Measurements from ENCODE around the gene BAIAP2.
"Not testable (repeated sequence)": the region's sequence is repeated elsewhere in the genome, so short reads cannot be mapped to it uniquely, and the experiment has no call there.

Gene BAIAP2

GRCh38 chr17:81002409-81003361, 32.3 kb upstream of the BAIAP2 start:
- DNase-seq: no peak

- no peak for DNase-seq
Measured at GRCh38 chr17:81003711-81004475, 31.1 kb upstream of the BAIAP2 start.

- no peak for DNase-seq
Measured at GRCh38 chr17:81006891-81007290, 28.1 kb upstream of the BAIAP2 start.

DNA sequence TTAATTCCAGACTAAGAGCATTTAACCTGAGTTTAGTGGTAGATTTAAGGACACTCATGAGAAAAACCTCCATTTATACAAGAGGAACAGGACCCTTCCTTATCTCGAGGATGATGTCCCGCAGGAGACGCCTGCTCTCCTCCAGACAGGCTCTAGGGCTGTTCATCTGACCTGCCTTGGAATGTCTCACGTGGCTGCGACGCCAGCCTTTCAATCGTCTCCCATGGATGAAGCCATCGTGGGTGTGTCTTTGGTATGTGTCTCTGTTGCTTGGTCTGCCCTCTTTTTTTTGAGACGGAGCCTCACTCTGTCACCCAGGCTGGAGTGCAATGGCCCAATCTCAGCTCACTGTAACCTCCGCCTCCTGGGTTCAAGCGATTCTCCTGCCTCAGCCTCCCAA, 26.8 kb upstream of the BAIAP2 start:
- DNase-seq: no peak

DNA sequence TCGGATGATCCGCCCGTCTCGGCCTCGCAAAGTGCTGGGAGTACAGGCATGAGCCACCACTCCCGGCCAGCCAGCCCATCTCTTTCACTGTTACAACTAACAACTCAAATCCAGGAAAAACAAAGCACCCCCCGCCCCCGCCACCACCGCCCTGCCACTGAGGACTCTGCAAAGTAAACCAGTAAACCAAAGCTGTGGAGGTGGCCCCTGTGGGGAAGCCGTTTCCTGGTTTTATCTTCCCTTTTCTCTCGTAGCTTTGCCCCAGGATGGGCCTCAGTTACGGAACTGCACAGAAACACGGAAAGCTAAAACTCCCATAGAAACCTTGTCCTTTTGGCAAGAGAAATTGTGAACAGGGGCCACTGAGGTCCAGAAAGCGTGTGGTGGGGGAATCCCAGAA, 25.8 kb upstream of the BAIAP2 start:
- no peak for DNase-seq

DNA sequence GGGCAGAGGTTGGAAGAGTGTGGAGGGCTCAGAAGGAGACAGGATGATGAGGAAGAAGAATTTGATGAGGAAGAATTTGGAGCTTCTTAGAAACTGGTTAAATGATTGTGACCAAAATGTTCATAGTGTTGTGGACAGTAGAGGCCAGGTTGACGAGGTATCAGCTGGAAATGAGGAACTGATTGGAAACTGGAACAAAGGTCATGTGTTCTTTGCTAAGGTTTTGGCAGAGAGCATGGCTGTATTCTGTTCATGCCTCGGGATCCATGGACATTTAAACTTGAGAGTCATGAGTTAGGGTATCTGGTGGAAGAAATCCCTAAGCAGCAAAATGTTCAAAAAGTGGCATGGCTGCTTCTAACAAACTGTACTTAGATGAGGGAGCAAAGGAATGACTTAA, 24.0 kb upstream of the BAIAP2 start:
- no peak for DNase-seq

GRCh38 chr17:81011951-81012350, 23.0 kb upstream of the BAIAP2 start:
- DNase-seq: no peak

GRCh38 chr17:81012574-81013447, 22.1 kb upstream of the BAIAP2 start:
- no peak for DNase-seq

- DNase-seq: no peak
Measured at GRCh38 chr17:81013642-81014041, 21.3 kb upstream of the BAIAP2 start.

- no peak for DNase-seq
Measured at GRCh38 chr17:81015136-81015535, 19.8 kb upstream of the BAIAP2 start.

DNA sequence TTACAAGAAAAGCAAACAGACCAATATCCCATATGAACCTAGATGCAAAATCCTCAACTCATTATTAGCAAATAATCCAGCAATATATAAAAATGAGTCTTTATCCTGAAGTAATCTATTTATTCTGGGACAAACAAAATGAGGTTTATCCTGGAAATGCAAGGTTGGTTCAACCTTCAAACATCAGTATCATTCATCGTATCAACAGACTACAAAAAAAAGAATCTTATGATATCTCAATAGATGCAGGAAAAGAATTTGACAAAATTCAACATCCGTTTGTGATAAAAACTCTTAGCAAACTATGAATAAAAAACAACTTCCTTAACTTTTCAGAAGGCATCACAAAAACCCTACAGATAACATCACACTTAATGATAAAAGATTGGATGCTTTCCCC, 18.4 kb upstream of the BAIAP2 start:
- DNase-seq: no peak

DNA sequence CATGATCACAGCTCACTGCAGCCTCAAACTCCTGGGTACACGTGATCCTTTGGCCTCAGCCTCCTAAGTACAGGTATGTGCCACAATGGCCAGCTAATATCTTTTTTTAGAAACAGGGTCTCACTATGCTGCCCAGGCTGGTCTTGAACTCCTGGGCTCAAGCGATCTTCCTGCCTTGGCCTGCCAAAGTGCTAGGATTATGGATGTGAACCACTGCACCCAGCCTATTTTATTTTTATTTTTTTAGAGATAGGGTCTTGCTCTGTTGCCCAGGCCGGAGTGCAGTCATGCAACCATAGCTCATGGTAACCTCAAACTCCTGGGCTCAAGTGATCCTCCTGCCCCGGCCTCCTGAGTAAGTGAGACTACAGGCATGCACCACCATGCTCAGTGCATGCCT, 17.6 kb upstream of the BAIAP2 start:
- DNase-seq: not testable (repeated sequence)

- peak; percentile 99 for DNase-seq
Measured at GRCh38 chr17:81018044-81018802, 16.7 kb upstream of the BAIAP2 start.

DNA sequence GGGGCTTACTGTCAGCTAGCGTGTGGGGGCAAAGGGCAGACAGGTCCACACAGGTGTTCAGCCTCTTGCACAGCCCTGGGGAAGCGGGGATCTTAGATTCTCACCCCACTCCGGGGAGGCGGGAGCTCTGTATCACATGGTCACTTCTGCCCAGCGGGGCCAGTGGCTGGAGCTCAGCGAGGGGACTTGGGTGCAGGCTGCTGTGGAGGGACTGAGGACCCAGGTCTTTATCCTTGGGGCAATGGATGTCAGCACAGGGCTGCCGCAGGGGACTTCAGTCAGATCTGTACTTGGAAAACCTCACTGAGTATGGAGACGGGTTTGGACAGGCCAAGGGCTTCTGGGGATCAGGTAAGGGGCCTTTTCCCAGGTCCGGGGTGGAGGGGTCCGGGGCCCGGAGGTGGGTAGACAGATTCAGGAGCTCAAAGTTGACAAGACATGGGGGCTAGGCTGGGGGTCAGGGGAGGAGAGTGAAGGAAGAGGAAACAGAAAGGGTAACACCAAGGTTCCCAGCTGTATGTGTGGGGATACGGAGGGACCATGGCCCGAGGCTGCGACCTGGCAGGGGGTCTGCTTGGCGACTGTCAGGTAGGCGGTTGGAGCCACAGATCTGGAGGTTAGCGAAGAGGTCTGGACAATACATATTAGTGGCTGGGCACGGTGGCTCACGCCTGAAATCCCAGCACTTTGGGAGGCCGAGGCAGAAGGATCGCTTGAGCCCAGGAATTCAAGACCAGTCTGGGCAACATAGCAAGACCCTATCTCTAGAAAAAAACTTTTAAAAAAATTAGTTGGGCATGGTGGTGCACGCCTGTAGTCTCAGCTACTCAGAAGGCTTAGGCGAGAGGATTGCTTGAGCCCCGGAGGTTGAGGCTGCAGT, 15.1 kb upstream of the BAIAP2 start:
- DNase-seq: no peak

DNA sequence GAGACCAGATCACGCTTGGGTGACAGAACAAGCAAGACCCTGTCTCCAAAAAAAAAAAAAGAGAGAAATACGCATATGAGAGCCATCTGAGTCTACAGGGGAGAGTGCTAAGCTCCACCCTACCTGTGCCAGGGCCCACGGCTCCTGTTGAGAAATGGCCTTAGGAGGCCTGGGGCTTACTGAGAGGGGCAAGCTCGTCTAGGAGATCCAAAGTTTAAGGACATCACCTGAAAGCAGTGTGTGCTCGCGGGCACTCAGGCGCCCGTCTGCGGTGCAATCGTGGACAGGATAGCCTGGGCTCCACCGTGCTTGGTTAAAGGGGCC, 14.5 kb upstream of the BAIAP2 start:
- DNase-seq: no peak

GRCh38 chr17:81020767-81021497, 14.0 kb upstream of the BAIAP2 start:
- no peak for DNase-seq

DNA sequence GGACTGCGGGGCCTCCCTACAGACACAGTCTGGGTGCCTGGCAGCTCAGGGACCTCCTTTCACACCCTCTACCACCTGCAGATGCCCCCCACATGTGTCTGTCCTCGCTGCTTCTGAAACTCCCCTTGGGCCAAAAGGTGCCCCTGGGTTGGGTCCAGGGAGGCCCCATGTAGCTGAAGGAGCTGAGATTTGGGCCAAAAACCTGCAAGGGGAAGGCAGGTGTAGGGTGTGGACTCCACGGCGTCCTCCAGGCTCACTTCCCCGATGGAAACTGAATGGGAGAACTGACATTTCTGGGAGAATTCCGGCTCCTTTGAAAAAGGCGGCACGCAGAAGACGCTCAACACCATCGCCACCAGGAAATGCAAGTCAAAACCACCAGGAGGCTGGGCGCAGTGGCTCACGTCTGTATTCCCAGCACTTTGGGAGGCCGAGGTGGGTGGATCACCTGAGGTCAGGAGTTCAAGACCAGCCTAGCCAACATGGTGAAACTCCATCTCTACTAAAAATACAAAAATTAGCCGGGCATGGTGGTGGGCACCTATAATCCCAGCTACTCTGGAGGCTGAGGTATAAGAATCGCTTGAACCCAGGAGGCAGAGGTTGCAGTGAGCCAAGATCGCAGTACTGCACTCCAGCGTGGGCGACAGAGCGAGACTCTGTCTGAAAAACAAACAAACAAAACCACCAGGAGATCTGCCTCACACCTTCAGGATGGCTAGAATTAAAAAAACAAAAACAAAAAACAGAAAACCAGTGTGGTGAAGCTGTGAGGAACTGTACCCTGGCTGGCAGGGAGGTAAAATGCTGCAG, 13.2 kb upstream of the BAIAP2 start:
- no peak for DNase-seq

- DNase-seq: no peak
Measured at GRCh38 chr17:81022344-81022676, 12.6 kb upstream of the BAIAP2 start.

- DNase-seq: no peak
Measured at GRCh38 chr17:81025065-81025740, 9.7 kb upstream of the BAIAP2 start.

Data from NCI-H524 treated with DMSO at 0.1 percent for 48 hours (cell line).